HG02571 (cell line): ENCODE measurements around the gene AMT.
"Not testable (repeated sequence)": the region's sequence is repeated elsewhere in the genome, so short reads cannot be mapped to it uniquely, and the experiment has no call there.

Source experiments
- ATAC-seq: cut with Tn5 transposase; IDR thresholded peaks from one replicate; pipeline ENCODE4 v1.9.1; 2021; ENCODE audit warnings: mild to moderate bottlenecking, moderate library complexity; ENCODE audit not compliant: unreplicated experiment

Gene AMT

DNA sequence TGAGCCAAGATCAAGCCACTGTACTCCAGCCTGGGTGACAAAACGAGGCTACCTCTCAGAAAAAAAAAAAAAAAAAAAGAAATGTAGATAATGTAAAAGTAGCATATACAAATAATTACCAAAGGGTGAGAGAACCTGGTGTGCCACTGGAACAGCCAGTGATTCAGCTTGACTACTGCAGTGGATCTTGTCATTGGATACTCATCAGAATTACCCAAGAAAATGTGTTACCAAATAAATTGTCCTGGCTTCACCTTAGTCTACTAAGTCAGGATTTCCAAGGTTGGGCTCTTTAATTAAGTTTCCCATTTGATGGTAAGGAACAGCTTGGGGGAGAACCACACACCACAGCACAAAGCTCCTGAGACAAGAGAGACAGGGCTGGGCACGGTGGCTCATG is 5.3 kb upstream of the AMT start:
- no peak for ATAC-seq

DNA sequence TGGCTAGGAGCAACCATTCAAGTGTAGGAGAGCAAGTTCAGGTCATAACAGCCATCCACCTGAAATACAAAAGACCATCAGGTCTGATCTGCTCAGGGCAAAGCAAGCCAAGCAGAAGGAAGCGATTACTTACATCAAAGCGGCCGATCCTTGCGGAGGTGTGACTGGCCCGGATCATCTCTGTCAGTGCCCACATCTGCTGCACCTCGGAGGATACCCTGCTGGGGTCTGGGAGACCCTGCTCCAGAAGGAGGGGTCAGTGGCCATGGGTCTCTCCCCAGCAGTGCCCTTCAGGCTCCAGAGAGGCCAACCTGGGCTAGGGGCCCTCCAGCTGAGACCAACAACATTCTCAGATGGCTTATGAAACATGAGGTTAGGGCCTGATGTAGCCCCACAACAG is 2.5 kb upstream of the AMT start:
- no peak for ATAC-seq

- ATAC-seq: no peak
Observed at GRCh38 chr3:49421890-49422378, 339 bp downstream of the AMT start.

GRCh38 chr3:49417516-49418120 is 4.7 kb downstream of the AMT start:
- ATAC-seq: no peak

- ATAC-seq: no peak
Observed at GRCh38 chr3:49416867-49417266, 5.4 kb downstream of the AMT start.

- no peak for ATAC-seq
Observed at GRCh38 chr3:49415931-49416601, 6.2 kb downstream of the AMT start.

GRCh38 chr3:49414753-49415152 is 7.5 kb downstream of the AMT start:
- no peak for ATAC-seq

- ATAC-seq: no peak
Observed at GRCh38 chr3:49413338-49413734, 8.9 kb downstream of the AMT start.

DNA sequence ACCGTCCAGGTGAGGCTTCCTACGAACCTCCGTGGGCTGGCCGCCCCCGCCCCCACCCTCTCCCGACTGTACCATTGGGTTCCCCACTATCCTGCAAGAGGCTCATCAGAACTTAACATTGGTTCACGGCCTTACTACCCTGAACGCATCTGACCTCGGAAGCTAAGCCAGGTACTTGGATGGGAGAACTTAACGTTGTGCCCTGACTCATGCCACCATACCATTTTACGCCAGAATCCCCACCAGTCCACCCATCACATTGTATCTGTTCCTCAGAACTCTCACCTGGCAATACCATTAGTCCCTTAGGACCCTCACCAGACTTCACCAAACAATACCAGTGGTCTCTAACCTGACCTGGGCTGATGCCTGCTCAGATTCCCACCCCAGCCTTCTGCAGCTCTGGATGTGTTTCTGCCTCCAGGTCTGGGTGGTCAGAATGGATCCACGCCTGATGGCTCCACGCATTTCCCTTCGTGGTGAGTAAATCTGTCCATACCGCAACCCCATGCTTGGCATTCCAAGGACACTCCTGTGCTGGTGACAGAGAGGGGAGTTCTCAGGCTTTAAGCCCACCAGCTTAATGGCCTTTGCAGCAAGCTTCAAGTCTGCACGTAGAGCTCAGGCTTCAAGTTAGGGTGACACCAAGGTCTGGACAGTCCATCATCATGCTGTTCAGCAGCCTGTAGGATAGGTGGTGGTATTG is 9.5 kb downstream of the AMT start:
- no peak for ATAC-seq

DNA sequence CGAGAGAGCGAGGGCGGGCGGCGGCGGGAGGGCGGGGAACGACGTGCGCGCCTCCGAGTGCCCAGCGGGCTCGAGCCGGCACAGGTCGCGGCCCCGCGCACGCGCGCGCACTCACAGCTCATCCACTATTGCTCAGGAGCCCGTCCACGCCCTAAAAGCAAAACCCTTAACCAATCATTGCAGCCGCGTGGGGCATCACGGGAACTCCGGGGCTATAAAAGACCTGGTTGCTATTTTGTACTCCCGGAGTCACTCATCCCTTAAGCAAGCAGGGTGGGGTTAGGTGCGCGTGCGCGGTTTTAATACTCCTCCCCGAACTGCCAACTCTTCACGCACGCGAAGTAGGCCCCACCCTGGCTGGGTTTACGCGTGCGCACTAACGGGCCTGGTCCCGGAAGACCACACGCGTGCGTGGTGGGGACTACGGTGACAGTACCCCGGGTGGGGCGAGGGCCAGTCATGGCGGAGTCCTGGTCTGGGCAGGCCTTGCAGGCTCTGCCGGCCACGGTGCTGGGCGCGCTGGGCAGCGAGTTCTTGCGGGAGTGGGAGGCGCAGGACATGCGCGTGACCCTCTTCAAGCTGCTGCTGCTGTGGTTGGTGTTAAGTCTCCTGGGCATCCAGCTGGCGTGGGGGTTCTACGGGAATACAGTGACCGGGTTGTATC is 10.2 kb downstream of the AMT start, which contains the start of the genes RHOA and TCTA:
Gene RHOA, minus strand, starts transcription at position 9 of the 664 bp plus-strand sequence. CDS start 36,387 bp downstream, outside the sequence.
Gene TCTA, plus strand, starts transcription at position 456 of the 664 bp plus-strand sequence. Its CDS starts 4 bp downstream, at position 460.
- ATAC-seq: peak; percentile 74

GRCh38 chr3:49411535-49411967 is 10.7 kb downstream of the AMT start:
- ATAC-seq: peak; percentile 26

GRCh38 chr3:49410846-49411534 is 11.3 kb downstream of the AMT start:
- no peak for ATAC-seq

DNA sequence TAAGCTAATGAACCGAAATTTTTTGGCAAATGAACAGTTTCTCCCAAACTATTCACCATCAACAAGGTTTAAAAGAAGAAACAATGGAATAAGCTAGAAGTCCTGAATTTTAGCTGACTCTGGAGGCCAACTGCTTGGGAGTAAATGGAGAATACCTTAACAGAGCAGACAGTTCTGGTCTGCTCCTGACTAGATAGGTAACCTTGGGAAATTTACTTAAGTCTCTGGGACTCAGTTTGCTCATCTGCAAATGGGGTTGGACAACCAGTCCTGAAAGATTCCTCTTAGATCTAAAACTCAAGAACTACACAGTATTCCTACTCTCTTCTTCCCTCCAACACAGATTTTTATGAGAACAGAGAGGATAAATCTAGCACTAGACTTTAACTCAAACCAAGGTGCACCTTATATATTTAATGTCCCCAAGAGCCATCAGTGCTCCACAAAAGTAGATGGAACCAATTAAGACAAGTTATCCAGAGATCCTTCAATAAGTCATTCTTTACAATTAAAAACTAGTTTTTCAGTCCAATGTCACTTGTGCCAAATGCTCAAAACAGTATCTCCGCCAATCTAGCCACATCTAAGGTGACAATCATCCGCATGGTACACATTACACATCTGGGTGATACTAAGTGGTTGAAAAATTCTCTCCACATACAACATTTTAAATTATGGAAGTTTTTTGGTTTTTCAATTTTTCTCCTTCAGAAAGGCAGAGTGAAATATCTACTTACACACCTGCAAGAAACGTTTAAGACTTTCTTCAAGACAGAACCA is 12.0 kb downstream of the AMT start:
- no peak for ATAC-seq

GRCh38 chr3:49406571-49407565 is 15.4 kb downstream of the AMT start:
- no peak for ATAC-seq

DNA sequence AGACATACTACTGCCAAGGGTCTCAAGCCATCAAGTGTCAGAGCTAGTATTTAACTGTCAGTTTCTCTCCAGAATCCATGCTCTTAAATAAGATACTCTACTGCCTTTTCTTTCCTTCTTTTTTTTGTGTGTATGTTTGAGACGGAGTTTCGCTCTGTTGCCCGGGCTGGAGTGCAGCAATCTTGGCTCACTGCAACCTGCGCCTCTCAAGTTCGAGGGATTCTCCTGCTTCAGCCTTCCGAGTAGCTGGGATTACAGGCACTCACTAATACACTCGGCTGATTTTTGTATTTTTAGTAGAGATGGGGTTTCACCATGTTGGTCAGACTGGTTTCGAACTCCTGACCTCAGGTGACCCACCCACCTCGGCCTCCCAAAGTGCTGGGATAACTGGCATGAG is 16.7 kb downstream of the AMT start:
- ATAC-seq: not testable (repeated sequence)

- ATAC-seq: no peak
Observed at GRCh38 chr3:49403891-49404290, 18.4 kb downstream of the AMT start.

DNA sequence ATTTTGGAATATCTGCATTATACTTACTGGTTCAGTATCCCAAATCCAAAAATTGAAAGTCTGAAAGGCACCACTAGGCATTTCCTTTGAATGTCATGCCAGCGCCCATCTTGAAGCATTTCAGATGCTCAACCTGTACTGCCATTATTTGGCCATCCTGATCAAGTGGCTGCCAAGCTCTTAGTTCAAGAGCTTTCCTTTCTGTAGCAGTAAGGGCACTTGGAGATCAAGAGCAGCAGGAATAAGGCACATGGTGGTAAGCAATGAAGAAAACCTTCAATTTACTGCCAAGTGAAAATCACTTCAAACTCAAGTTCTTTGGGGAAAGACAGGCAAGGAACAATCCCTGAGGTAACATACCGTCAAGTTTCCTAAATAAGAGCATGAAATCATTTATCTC is 20.5 kb downstream of the AMT start:
- no peak for ATAC-seq

DNA sequence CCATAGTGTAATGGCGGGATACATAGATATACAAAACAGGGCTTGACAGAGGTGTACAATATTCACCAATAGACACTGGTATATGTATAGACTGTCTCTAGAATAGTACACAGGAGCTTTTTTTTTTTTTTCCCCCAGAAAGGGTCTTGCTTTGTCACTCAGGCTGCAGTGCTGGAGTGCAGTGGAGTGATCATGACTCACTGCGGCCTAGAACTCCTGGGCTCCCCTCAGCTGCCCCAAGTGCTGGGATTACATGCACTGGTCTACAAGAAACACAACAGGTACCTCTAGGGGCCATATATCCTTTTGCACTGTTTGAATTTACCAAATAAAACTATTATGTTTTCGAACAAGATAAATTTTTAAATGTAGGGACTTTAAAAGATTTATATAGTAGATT is 22.8 kb downstream of the AMT start:
- no peak for ATAC-seq

GRCh38 chr3:49397470-49397869 is 24.8 kb downstream of the AMT start:
- ATAC-seq: no peak
